HEK293 (cell line): Measurements from ENCODE around the gene SNCAIP.
A peak's percentile ranks its signal among the peaks of the same experiment; 100 is the strongest.

Experiments used
- GFI1B ChIP-seq: fragments of 450-650 bp; formaldehyde crosslinking; IDR thresholded peaks from 2 replicates; pipeline ENCODE4 v1.5.1; 2016; ENCODE audit warnings: missing biosample characterization, missing genetic modification characterization
- GLIS1 ChIP-seq: fragments of 450-650 bp; formaldehyde crosslinking; IDR thresholded peaks from 2 replicates; pipeline ENCODE4 v1.5.1; 2016; ENCODE audit warnings: missing biosample characterization, missing genetic modification characterization
- MEIS1 ChIP-seq: sonication (generic); formaldehyde crosslinking; IDR thresholded peaks from 2 replicates; pipeline ENCODE4 v1.8.1; 2022; ENCODE audit warnings: missing genetic modification reagents, mild to moderate bottlenecking, borderline replicate concordance
- MZF1 ChIP-seq: fragments of 450-650 bp; formaldehyde crosslinking; IDR thresholded peaks from 2 replicates; pipeline ENCODE4 v1.5.1; 2017; ENCODE audit warnings: missing biosample characterization, missing genetic modification characterization, borderline replicate concordance
- PRDM1 ChIP-seq: fragments of 450-650 bp; formaldehyde crosslinking; IDR thresholded peaks from 2 replicates; pipeline ENCODE4; 2016; ENCODE audit warnings: missing biosample characterization, missing genetic modification characterization
- SETDB1 ChIP-seq: IDR thresholded peaks from one replicate; pipeline ENCODE4 v1.6.1; 2017; ENCODE audit warnings: mild to moderate bottlenecking, low read length, moderate library complexity, mixed read lengths; ENCODE audit not compliant: insufficient read length
- SP3 ChIP-seq: fragments of 450-650 bp; formaldehyde crosslinking; IDR thresholded peaks from 2 replicates; pipeline ENCODE4 v1.5.1; 2016; ENCODE audit warnings: missing biosample characterization, missing genetic modification characterization
- TSHZ1 ChIP-seq: fragments of 450-650 bp; formaldehyde crosslinking; IDR thresholded peaks from 2 replicates; pipeline ENCODE4 v1.5.1; 2016; ENCODE audit warnings: missing biosample characterization, missing genetic modification characterization, borderline replicate concordance
- ZFP41 ChIP-seq: fragments of 450-650 bp; formaldehyde crosslinking; IDR thresholded peaks from 2 replicates; pipeline ENCODE4 v1.5.1; 2016; ENCODE audit warnings: missing biosample characterization, missing genetic modification characterization, borderline replicate concordance
- ZNF155 ChIP-seq: fragments of 450-650 bp; formaldehyde crosslinking; IDR thresholded peaks from 2 replicates; pipeline ENCODE4 v1.5.1; 2016; ENCODE audit warnings: missing biosample characterization, missing genetic modification characterization
- ZNF2 ChIP-seq: fragments of 450-650 bp; formaldehyde crosslinking; IDR thresholded peaks from 2 replicates; pipeline ENCODE4 v1.5.1; 2016; ENCODE audit warnings: missing biosample characterization, missing genetic modification characterization
- ZNF214 ChIP-seq: fragments of 450-650 bp; formaldehyde crosslinking; IDR thresholded peaks from 2 replicates; pipeline ENCODE4 v1.5.1; 2017; ENCODE audit warnings: missing biosample characterization, mild to moderate bottlenecking, missing genetic modification characterization, borderline replicate concordance
- ZNF24 ChIP-seq: fragments of 450-650 bp; formaldehyde crosslinking; IDR thresholded peaks from 2 replicates; pipeline ENCODE4 v1.5.1; 2016; ENCODE audit warnings: missing biosample characterization, missing genetic modification characterization
- ZNF26 ChIP-seq: fragments of 450-650 bp; formaldehyde crosslinking; IDR thresholded peaks from 2 replicates; pipeline ENCODE4 v1.5.1; 2016; ENCODE audit warnings: missing biosample characterization, missing genetic modification characterization
- ZNF266 ChIP-seq: fragments of 450-650 bp; formaldehyde crosslinking; IDR thresholded peaks from 2 replicates; pipeline ENCODE4 v1.5.1; 2016; ENCODE audit warnings: missing biosample characterization, missing genetic modification characterization, low read depth
- ZNF37A ChIP-seq: fragments of 450-650 bp; IDR thresholded peaks from 2 replicates; pipeline ENCODE4 v1.5.1; 2018; ENCODE audit warnings: missing biosample characterization, missing genetic modification characterization
- ZNF394 ChIP-seq: fragments of 450-650 bp; formaldehyde crosslinking; IDR thresholded peaks from 2 replicates; pipeline ENCODE4 v1.5.1; 2016; ENCODE audit warnings: missing biosample characterization, missing genetic modification characterization, mild to moderate bottlenecking, moderate library complexity, borderline replicate concordance
- ZNF426 ChIP-seq: fragments of 450-650 bp; formaldehyde crosslinking; IDR thresholded peaks from 2 replicates; pipeline ENCODE4 v1.5.1; 2017; ENCODE audit warnings: missing biosample characterization, missing genetic modification characterization, mild to moderate bottlenecking, inconsistent platforms, moderate library complexity
- ZNF544 ChIP-seq: fragments of 450-650 bp; formaldehyde crosslinking; IDR thresholded peaks from 2 replicates; pipeline ENCODE4 v1.5.0; 2017; ENCODE audit warnings: missing biosample characterization, missing genetic modification characterization
- ZNF560 ChIP-seq: fragments of 450-650 bp; formaldehyde crosslinking; IDR thresholded peaks from 2 replicates; pipeline ENCODE4 v1.5.1; 2017; ENCODE audit warnings: missing biosample characterization, missing genetic modification characterization, borderline replicate concordance
- ZNF791 ChIP-seq: fragments of 450-650 bp; formaldehyde crosslinking; IDR thresholded peaks from 2 replicates; pipeline ENCODE4 v1.5.1; 2016; ENCODE audit warnings: missing biosample characterization, missing genetic modification characterization
- ZNF830 ChIP-seq: fragments of 450-650 bp; IDR thresholded peaks from 2 replicates; pipeline ENCODE4 v1.5.0; 2018; ENCODE audit warnings: missing biosample characterization, missing genetic modification characterization, low read depth, mild to moderate bottlenecking, moderate library complexity
- ZSCAN18 ChIP-seq: fragments of 450-650 bp; formaldehyde crosslinking; IDR thresholded peaks from 2 replicates; pipeline ENCODE4 v1.5.1; 2016; ENCODE audit warnings: missing biosample characterization, missing genetic modification characterization
- TF ChIP-seq, protein P1 (sequence below): fragments of 450-650 bp; formaldehyde crosslinking; IDR thresholded peaks from 2 replicates; pipeline ENCODE4 v1.5.1; 2017; ENCODE audit warnings: missing biosample characterization, missing genetic modification characterization
- TF ChIP-seq, protein P2 (sequence below): fragments of 450-650 bp; formaldehyde crosslinking; IDR thresholded peaks from 2 replicates; pipeline ENCODE4 v1.5.1; 2016; ENCODE audit warnings: missing biosample characterization, missing genetic modification characterization
- TF ChIP-seq, protein P3 (sequence below): fragments of 450-650 bp; formaldehyde crosslinking; optimal IDR thresholded peaks from 2 replicates; pipeline ENCODE3; 2016; ENCODE audit warnings: missing biosample characterization, mild to moderate bottlenecking, missing genetic modification characterization
- TF ChIP-seq, protein P4 (sequence below): fragments of 450-650 bp; formaldehyde crosslinking; IDR thresholded peaks from 2 replicates; pipeline ENCODE4 v1.5.1; 2016; ENCODE audit warnings: missing biosample characterization, missing genetic modification characterization

SNCAIP gene

DNA sequence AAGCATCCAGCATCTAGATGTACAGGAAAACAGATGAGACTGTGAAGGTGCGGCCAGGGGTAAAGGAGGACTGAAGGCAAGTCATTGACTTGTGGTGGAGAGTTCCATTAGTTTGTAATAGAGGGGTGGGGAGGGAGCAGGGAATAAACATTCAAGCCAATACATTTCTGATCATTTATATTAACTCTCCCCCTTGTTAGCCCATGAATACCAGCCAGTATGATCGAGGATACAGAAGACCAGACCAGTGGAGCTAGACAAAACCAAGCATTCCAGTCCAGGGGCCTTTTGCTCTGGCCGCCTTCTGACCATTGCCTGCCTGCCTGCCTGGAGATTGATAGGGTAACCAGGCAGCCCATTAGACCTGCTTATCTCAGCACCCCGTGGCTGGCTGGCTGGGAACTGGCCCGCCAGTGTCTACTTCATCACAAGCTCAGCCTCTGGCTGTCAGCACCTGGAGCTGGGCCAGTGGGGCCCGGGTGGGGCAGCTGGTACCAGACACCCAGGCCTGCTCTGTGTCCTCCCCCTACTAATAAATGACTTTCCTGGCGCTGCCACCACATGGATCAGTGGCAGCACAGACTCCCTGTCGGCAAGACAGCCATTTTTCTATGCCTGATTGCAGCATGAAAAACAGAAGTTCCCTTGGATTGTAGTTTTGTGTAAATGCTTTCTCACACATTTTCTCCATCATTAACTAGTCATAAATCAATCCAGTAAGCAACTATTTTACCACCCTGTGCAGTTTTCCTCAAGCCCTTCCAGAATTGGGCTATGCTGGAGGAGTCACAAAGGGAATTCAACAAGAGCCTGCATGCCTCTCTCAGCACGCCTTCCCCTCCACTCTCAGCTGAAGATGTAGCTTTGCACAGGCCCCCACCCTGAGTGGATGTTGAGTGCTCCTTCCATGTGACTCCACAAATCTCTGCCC lies 181.3 kb downstream of the SNCAIP start (continued):
- TF ChIP-seq TSHZ1 (tag by site-specific recombination) (0 out of 2 replicates have a peak, but pooled peaks have one; percentile 43), SP3 (tag by site-specific recombination) (no peak), MEIS1 (CRISPR knock-in tag) (no peak), ZSCAN18 (tag by site-specific recombination) (no peak), MZF1 (tag by site-specific recombination) (no peak), ZNF266 (no peak), GFI1B (tag by site-specific recombination) (no peak), ZFP41 (tag by site-specific recombination) (no peak), ZNF394 (tag by site-specific recombination) (no peak), ZNF560 (tag by site-specific recombination) (no peak), ZNF791 (tag by site-specific recombination) (no peak), SETDB1 (no peak), ZNF426 (tag by site-specific recombination) (no peak), ZNF544 (tag by site-specific recombination) (no peak), ZNF830 (tag by site-specific recombination) (no peak), ZNF214 (tag by site-specific recombination) (no peak), ZNF155 (tag by site-specific recombination) (no peak), ZNF24 (tag by site-specific recombination) (0 out of 2 replicates have a peak, but pooled peaks have one; percentile 43), ZNF26 (tag by site-specific recombination) (no peak), PRDM1 (tag by site-specific recombination) (no peak), ZNF2 (no peak), ZNF37A (tag by site-specific recombination) (no peak), GLIS1 (tag by site-specific recombination) (peak; percentile 41)
- TF ChIP-seq, protein P1, sequence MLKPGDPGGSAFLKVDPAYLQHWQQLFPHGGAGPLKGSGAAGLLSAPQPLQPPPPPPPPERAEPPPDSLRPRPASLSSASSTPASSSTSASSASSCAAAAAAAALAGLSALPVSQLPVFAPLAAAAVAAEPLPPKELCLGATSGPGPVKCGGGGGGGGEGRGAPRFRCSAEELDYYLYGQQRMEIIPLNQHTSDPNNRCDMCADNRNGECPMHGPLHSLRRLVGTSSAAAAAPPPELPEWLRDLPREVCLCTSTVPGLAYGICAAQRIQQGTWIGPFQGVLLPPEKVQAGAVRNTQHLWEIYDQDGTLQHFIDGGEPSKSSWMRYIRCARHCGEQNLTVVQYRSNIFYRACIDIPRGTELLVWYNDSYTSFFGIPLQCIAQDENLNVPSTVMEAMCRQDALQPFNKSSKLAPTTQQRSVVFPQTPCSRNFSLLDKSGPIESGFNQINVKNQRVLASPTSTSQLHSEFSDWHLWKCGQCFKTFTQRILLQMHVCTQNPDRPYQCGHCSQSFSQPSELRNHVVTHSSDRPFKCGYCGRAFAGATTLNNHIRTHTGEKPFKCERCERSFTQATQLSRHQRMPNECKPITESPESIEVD: peak; percentile 98
- TF ChIP-seq, protein P2, sequence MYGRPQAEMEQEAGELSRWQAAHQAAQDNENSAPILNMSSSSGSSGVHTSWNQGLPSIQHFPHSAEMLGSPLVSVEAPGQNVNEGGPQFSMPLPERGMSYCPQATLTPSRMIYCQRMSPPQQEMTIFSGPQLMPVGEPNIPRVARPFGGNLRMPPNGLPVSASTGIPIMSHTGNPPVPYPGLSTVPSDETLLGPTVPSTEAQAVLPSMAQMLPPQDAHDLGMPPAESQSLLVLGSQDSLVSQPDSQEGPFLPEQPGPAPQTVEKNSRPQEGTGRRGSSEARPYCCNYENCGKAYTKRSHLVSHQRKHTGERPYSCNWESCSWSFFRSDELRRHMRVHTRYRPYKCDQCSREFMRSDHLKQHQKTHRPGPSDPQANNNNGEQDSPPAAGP: no peak
- TF ChIP-seq, protein P3, sequence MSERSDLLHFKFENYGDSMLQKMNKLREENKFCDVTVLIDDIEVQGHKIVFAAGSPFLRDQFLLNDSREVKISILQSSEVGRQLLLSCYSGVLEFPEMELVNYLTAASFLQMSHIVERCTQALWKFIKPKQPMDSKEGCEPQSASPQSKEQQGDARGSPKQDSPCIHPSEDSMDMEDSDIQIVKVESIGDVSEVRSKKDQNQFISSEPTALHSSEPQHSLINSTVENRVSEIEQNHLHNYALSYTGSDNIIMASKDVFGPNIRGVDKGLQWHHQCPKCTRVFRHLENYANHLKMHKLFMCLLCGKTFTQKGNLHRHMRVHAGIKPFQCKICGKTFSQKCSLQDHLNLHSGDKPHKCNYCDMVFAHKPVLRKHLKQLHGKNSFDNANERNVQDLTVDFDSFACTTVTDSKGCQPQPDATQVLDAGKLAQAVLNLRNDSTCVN (tag by site-specific recombination): no peak
- TF ChIP-seq, protein P4, sequence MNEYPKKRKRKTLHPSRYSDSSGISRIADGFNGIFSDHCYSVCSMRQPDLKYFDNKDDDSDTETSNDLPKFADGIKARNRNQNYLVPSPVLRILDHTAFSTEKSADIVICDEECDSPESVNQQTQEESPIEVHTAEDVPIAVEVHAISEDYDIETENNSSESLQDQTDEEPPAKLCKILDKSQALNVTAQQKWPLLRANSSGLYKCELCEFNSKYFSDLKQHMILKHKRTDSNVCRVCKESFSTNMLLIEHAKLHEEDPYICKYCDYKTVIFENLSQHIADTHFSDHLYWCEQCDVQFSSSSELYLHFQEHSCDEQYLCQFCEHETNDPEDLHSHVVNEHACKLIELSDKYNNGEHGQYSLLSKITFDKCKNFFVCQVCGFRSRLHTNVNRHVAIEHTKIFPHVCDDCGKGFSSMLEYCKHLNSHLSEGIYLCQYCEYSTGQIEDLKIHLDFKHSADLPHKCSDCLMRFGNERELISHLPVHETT (tag by site-specific recombination): no peak
